Skeletal muscle satellite cell (primary cell): ENCODE measurements around the gene PARVB.
"Not testable (repeated sequence)": the region's sequence is repeated elsewhere in the genome, so short reads cannot be mapped to it uniquely, and the experiment has no call there.

Experiments
- H3K27me3 ChIP-seq: 2 replicates; pipeline ENCODE4 v1.7.0; 2013; ENCODE audit warnings: low read length; ENCODE audit not compliant: control insufficient read depth, insufficient read depth
- H3K36me3 ChIP-seq: 2 replicates; pipeline ENCODE4 v1.7.0; 2013; ENCODE audit warnings: mild to moderate bottlenecking, control low read depth, low read length; ENCODE audit not compliant: insufficient read depth
- H3K4me1 ChIP-seq: 2 replicates; pipeline ENCODE4 v1.7.0; 2013; ENCODE audit warnings: low read length; ENCODE audit not compliant: control insufficient read depth, insufficient read depth
- H3K4me2 ChIP-seq: 2 replicates; pipeline ENCODE4 v1.7.0; 2013; ENCODE audit warnings: mild to moderate bottlenecking, low read length
- H3K4me3 ChIP-seq: 2 replicates; pipeline ENCODE4 v1.7.0; 2013; ENCODE audit warnings: low read length
- H3K9ac ChIP-seq: 2 replicates; pipeline ENCODE4 v1.7.0; 2013; ENCODE audit warnings: mild to moderate bottlenecking, low read depth, low read length, moderate library complexity
- H3K9me3 ChIP-seq: replicated peaks from 2 replicates; pipeline ENCODE4 v1.7.0; 2013; ENCODE audit warnings: mild to moderate bottlenecking, control low read depth, low read length

Gene PARVB

DNA sequence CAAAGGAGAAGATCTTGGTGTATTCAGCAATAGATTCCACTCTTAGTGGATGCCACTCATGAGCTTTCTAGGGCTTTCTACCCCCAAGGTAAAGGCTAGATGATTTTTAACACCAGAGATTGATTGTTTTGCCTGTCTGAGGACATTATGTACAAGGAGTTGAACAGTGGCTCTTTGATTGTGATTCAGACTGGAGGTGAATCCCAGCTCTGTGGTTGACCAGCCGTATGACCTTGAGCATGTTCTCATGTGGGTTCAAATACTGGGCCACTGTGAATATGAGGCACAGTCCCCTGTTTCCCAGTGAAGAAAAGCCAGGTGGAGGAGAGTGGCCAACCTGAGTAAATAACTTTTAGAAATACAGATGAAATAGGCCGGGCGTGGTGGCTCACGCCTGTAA is 24.0 kb upstream of the PARVB start:
- Histone ChIP-seq H3K9me3 (no peaks in the 10 kb centered on the region), H3K4me2 (no peak overlapping the region), H3K4me3 (no peak overlapping the region), H3K4me1 (no peaks in the 10 kb centered on the region), H3K27me3 (no peaks in the 10 kb centered on the region), H3K36me3 (peaks cover 39% of the 10 kb centered on the region), H3K9ac (no peak overlapping the region)

DNA sequence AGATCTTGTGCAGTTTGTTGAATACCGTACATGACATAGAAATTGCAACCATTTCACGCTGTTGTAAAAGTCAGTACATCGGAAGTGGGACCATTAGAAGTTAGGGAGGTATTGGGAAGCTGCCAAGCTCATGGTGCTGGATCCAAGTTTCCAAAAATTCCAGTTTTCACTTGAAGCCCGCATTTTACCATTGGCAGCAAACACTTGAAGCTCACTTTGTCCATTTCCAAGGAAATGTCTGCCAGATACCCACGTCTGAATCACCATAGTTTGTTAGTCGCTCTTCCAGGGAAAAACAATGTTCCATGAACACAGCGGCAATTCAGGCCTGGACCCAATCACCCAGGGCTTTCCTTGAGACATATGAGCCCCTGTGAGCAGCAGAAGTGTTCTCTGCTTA is 22.6 kb upstream of the PARVB start:
- H3K9ac ChIP-seq = no peak overlapping the region
- H3K4me2 ChIP-seq = no peak overlapping the region
- no peak overlapping the region for H3K4me3 ChIP-seq
- H3K9me3 ChIP-seq = no peaks in the 10 kb centered on the region
- H3K4me1 ChIP-seq = no peaks in the 10 kb centered on the region
- no peaks in the 10 kb centered on the region for H3K27me3 ChIP-seq
- H3K36me3 ChIP-seq = peaks cover 26% of the 10 kb centered on the region

DNA sequence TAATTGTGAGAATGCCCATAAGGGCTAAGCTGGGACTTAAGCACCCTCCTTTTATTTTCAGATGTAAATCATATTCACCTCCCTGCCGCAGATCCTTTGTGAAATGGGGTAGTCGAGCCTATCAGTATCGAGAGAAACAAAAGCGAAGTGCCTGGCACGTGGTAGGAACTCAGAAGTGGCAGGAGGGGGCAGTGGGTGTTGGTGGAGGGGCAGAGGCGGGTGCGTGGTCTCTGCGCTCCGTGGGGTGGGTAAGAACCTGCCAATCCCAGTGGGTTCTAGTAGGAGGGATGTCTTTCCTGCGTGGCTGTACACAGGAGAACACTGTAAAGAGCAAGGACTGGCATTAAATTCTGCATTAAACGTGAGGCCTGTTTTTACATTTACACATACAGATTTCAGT is 21.8 kb upstream of the PARVB start:
- no peak overlapping the region for H3K9ac ChIP-seq
- peaks cover 18% of the 10 kb centered on the region for H3K36me3 ChIP-seq
- no peaks in the 10 kb centered on the region for H3K27me3 ChIP-seq
- no peaks in the 10 kb centered on the region for H3K4me1 ChIP-seq
- H3K9me3 ChIP-seq = no peaks in the 10 kb centered on the region
- no peak overlapping the region for H3K4me2 ChIP-seq
- H3K4me3 ChIP-seq = no peak overlapping the region

DNA sequence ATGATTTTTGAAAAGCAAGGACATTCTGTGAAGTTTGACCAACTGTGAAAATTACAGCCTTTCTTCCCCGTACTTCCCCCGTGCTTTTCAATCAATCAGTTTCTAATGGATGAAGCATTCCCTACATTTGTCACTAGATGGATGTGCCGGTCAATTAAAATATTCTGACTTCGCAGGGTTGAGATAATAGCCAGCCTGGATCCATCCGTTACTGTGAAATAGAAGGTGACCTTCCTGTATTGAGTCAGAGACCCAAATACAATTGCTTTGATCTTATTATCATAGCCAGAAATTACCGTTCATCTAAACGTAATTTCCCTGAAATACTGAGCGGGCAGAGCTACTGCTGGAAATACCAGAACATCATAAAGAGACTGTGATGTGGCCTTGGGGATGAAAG is 21.1 kb upstream of the PARVB start:
- peaks cover 15% of the 10 kb centered on the region for H3K36me3 ChIP-seq
- H3K4me1 ChIP-seq = no peaks in the 10 kb centered on the region
- no peak overlapping the region for H3K4me2 ChIP-seq
- no peak overlapping the region for H3K4me3 ChIP-seq
- no peak overlapping the region for H3K9ac ChIP-seq
- no peaks in the 10 kb centered on the region for H3K9me3 ChIP-seq
- H3K27me3 ChIP-seq = no peaks in the 10 kb centered on the region

DNA sequence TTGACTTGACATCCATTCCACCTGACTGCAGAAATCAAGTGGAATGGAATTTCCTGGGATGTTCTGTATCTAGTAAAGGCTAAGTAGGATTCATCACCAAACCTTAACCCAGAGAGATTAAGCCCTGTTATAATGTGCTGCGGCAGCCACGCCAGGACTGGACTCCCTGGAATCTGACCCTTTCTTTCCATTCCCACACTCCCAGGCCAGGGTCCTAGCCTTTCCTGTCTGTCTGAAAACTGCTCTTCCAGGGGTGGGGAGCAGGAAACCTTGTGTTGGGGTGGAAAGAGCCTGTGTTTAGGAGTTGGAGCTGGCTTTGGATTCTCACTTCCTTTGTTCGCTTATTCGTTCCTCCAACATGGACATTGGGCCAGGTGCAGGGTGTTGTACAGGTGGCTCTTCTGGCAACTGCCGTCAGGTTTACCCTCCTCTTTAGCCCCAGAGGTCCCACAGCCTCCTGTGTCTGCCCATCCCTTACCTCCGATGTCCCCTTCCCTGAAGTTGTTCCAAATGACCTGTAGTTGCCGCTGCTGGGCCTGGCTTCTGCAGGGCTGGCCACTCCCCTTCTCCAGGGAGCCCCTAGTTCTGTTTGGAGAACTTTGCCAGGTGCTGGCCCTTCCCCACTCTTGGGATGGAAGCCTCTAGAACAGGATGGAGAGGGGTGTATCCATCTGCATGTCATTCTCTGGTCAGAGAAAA is 20.5 kb upstream of the PARVB start:
- H3K4me1 ChIP-seq = no peaks in the 10 kb centered on the region
- H3K9ac ChIP-seq = no peak overlapping the region
- no peaks in the 10 kb centered on the region for H3K9me3 ChIP-seq
- H3K4me3 ChIP-seq = no peak overlapping the region
- H3K27me3 ChIP-seq = no peaks in the 10 kb centered on the region
- H3K36me3 ChIP-seq = peaks cover 9% of the 10 kb centered on the region
- H3K4me2 ChIP-seq = no peak overlapping the region

DNA sequence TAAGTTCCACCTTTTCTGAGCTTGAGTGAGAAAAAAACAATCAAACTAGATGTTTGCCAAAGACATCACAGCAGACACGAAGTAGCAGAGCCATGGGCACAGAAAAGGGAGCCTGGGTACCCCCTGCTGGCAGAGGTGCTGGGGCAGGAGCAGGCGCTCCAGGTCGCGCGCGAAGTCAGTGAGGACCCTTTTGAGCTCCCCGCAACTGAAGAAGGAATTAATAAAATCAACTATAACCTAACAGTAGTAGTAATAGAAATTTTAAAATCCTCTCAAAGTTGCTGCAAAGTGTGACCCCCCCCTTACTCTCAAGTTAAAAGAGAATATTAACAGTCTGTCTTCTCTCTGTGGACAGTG is 20.0 kb upstream of the PARVB start:
- H3K4me2 ChIP-seq = no peak overlapping the region
- H3K27me3 ChIP-seq = no peaks in the 10 kb centered on the region
- H3K36me3 ChIP-seq = peaks cover 4% of the 10 kb centered on the region
- H3K4me3 ChIP-seq = no peak overlapping the region
- H3K9me3 ChIP-seq = no peaks in the 10 kb centered on the region
- H3K4me1 ChIP-seq = no peaks in the 10 kb centered on the region
- H3K9ac ChIP-seq = no peak overlapping the region

DNA sequence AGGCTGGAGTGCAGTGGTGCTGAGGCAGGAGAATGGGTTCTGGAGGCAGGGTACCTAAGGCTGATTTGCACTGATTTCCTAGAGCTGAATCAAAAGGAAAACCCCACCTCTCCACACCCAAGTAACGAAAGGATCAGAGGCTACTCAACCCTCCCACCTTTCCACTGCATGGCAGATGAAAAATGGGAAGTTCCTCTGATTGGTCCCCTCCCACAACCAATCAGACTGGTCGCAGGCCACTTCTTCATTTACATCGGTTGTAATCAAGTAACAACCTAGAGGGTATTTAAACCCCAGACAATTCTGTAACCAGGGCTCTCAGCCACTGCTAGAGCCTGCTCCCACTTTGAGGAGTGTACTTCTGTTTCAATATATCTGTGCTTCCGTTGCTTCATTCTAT is 18.6 kb upstream of the PARVB start:
- Histone ChIP-seq H3K4me2 (no peak overlapping the region), H3K4me1 (no peaks in the 10 kb centered on the region), H3K9ac (no peak overlapping the region), H3K4me3 (no peak overlapping the region), H3K27me3 (no peaks in the 10 kb centered on the region), H3K9me3 (no peaks in the 10 kb centered on the region), H3K36me3 (no peaks in the 10 kb centered on the region)

DNA sequence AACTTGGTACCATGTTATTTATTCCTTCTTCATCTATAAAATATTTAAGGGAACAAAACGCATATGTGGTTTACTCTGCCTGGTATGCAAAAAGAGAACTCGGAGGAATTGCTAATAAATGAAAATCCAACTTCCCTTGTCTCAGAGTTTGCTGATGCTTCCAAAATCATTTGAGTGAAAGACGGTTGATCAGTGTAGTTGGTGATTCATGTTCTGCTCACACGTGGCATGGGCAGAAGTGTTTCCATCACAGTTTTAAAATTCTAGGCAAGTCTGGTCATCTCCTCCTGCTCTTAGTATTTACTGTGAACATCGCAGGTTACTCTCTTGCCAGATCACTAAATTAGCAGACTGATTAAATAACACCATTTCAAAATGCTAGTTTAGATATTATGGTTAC is 11.9 kb upstream of the PARVB start:
- Histone ChIP-seq H3K27me3 (no peaks in the 10 kb centered on the region), H3K9ac (no peak overlapping the region), H3K4me3 (no peak overlapping the region)

DNA sequence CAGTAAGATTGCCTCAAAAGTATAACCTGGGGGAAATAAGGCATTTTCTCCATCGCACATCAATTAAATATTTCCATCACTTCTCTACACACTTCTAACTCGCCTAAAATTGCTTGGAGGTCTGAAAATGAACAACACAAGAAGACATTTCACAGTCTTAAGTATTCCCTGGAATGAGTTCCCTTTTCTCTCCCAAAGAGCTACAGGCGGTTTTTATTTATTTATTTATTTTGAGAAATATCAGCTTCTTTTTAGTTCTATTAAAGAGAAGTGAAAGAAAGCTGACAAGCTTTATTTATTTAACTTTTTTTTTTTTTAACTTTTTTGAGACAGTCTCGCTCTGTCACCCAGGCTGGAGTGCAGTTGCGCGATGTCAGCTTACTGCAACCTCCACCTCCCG is 11.5 kb upstream of the PARVB start:
- Histone ChIP-seq H3K4me2 (no peak overlapping the region), H3K9ac (no peak overlapping the region), H3K36me3 (no peaks in the 10 kb centered on the region), H3K9me3 (no peaks in the 10 kb centered on the region), H3K4me3 (no peak overlapping the region), H3K27me3 (no peaks in the 10 kb centered on the region), H3K4me1 (no peaks in the 10 kb centered on the region)

More for the DNA sequence above, 11.9 kb upstream of the PARVB start:
- no peaks in the 10 kb centered on the region for H3K36me3 ChIP-seq
- no peaks in the 10 kb centered on the region for H3K4me1 ChIP-seq
- H3K9me3 ChIP-seq = no peaks in the 10 kb centered on the region
- H3K4me2 ChIP-seq = no peak overlapping the region

DNA sequence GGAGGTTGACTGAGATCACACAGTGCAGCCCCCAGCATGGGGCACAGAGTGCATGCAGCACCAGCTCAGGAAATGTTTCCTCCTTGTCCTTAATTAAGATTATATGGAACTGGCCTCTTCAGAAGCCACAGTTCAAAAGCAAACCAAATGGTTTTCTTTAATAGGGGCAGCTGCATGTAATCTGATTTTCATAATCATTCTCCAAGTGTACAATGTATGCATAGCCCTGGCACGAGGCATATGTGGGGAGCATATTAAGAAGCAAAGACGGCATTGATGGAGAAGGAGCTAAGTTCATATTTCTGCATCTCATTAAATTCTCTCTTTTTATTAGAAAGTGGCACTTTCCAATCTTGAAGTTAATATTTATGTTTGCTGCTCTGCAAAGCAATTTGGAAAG is 9.9 kb upstream of the PARVB start:
- no peaks in the 10 kb centered on the region for H3K4me1 ChIP-seq
- no peak overlapping the region for H3K4me2 ChIP-seq
- no peaks in the 10 kb centered on the region for H3K9me3 ChIP-seq
- H3K27me3 ChIP-seq = no peaks in the 10 kb centered on the region
- H3K9ac ChIP-seq = no peak overlapping the region
- no peak overlapping the region for H3K4me3 ChIP-seq
- no peaks in the 10 kb centered on the region for H3K36me3 ChIP-seq

DNA sequence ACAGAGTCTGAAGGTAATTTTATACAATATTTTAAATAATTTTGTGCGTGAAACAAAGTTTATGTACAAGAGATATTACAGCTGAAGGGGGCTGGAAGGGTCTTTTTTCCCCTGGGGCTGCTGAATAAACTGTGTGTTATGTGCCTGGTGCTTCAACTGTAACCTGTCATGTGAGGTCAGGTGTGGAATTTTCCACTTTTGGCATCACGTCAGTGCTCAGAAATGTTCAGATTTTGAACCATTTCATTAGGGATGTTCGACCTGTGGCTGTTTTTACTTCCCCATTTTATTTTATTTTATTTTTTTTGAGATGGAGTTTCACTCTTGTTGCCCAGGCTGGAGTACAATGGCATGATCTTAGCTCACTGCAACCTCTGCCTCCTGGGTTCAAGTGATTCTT is 7.5 kb upstream of the PARVB start:
- not testable (repeated sequence) for H3K36me3 ChIP-seq, H3K9me3 ChIP-seq, H3K27me3 ChIP-seq, H3K4me1 ChIP-seq, H3K4me2 ChIP-seq, H3K9ac ChIP-seq, H3K4me3 ChIP-seq

DNA sequence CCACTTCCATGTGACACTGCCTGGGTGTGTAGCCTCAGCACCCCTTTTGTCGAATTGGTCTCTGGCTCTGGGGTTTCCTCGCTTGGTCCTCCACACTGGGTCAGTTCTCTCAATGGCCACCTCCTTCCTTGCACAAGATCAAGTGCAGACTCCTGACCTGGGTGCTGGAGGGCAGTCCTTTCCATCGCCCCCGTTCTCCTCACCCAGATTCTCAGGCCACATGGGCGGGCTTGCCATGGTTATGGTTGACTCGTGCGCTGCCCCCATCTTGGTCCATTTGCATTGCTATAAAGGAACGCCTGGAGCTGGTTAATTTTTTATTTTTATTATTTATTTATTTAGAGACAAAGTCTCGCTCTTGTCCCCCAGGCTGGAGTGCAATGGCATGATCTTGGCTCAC is 5.5 kb upstream of the PARVB start:
- Histone ChIP-seq H3K4me3 (no peak overlapping the region), H3K9me3 (no peaks in the 10 kb centered on the region), H3K9ac (no peak overlapping the region), H3K27me3 (no peaks in the 10 kb centered on the region), H3K4me1 (peaks cover 19% of the 10 kb centered on the region), H3K36me3 (no peaks in the 10 kb centered on the region), H3K4me2 (no peak overlapping the region)
